HepG2 (cell line): ENCODE data around the gene DCAF15. TPM values are rescaled to one million over a fixed set of nuclear protein-coding genes. Genes with fewer than 3 reads are reported as not detected.
"Not testable (repeated sequence)": the region's sequence is repeated elsewhere in the genome, so short reads cannot be mapped to it uniquely, and the experiment has no call there.

Experiments used
- ATAC-seq: fragments of 200-7000 bp; cut with Tn5 transposase; 3 replicates; pipeline ENCODE4 v1.9.1; 2020; ENCODE audit warnings: mild to moderate bottlenecking, moderate library complexity
- BruUV-seq: library from RNA; stranded (reverse); fragments of 400-500 nt; replicated peaks from 2 replicates; lab custom pipeline; 2021; lab: Mats Ljungman, UMichigan
- CTCF ChIA-PET: fragments of 300-600 bp; formaldehyde crosslinking; extraction: SDS; loops from one replicate; lab custom pipeline; 2021; ENCODE audit warnings: low total read pairs, inconsistent platforms, low intra/inter-chr PET ratio; lab: Yijun Ruan, JAX
- POLR2A ChIA-PET: fragments of 350-600 bp; sonication (Branson Sonifier 250); formaldehyde crosslinking; loops from one replicate; lab custom pipeline; 2020; ENCODE audit warnings: antibody characterized with exemption, inconsistent platforms; lab: Yijun Ruan, JAX
- DNase-seq: peaks from one replicate; pipeline ENCODE4 v3.0.0-alpha.2; 2015; ENCODE audit warnings: low spot score
- FAIRE-seq: peaks from 3 replicates; lab custom pipeline; 2011; peaks lifted over from hg19 to GRCh38; lab: Jason Lieb, UNC
- H2AFZ ChIP-seq: one replicate; pipeline ENCODE4 v1.6.1; 2011; ENCODE audit warnings: low read length, inconsistent platforms
- H3K27ac ChIP-seq: fragments of 300-600 bp; 3 replicates; pipeline ENCODE4 v1.8.0; 2011; ENCODE audit warnings: mixed run types, mild to moderate bottlenecking, mixed read lengths, low read length, inconsistent platforms; ENCODE audit not compliant: insufficient read depth; ENCODE audit errors: extremely low read length
- H3K27me3 ChIP-seq, 2 experiments: fragments of 200-600 bp in 1 of 2; 2 replicates in 1 of 2; 3 replicates in 1 of 2; pipeline versions ENCODE4 v1.6.0 to v1.8.0; 2011; ENCODE audit warnings: low read length in 2 of 2, mild to moderate bottlenecking in 2 of 2, moderate library complexity in 2 of 2, inconsistent platforms in 1 of 2; ENCODE audit not compliant: insufficient read depth in 2 of 2, control insufficient read depth in 1 of 2
- H3K36me3 ChIP-seq, 2 experiments: fragments of 200-600 bp in 1 of 2; replicated peaks in 1 of 2; 2 replicates in 1 of 2; 3 replicates in 1 of 2; pipeline versions ENCODE4 v1.5.1 to v1.8.0; 2011; ENCODE audit warnings: low read length in 2 of 2, inconsistent platforms in 1 of 2; ENCODE audit not compliant: insufficient read depth in 2 of 2, control insufficient read depth in 1 of 2
- H3K4me1 ChIP-seq: 2 replicates; pipeline ENCODE4 v1.5.1; 2012; ENCODE audit warnings: low read length, inconsistent platforms; ENCODE audit not compliant: insufficient read depth
- H3K4me2 ChIP-seq: 2 replicates; pipeline ENCODE4 v1.6.0; 2011; ENCODE audit warnings: low read depth, low read length, inconsistent platforms
- H3K4me3 ChIP-seq, 3 experiments: fragments of 200-600 bp in 1 of 3; sonication (generic), shearing (Covaris generic) in 1 of 3; replicated peaks in 1 of 3; 2 replicates each; pipeline ENCODE4 v1.5.1; 2011 to 2016; ENCODE audit warnings: low read length in 3 of 3, inconsistent platforms in 2 of 3, low read depth in 2 of 3, mild to moderate bottlenecking in 2 of 3, control low read depth in 1 of 3, mixed read lengths in 1 of 3; ENCODE audit not compliant: insufficient read depth in 1 of 3
- H3K79me2 ChIP-seq: one replicate; pipeline ENCODE4 v1.6.1; 2011; ENCODE audit warnings: low read length, inconsistent platforms; ENCODE audit not compliant: insufficient read depth
- H3K9ac ChIP-seq: 2 replicates; pipeline ENCODE4 v1.6.0; 2011; ENCODE audit warnings: mild to moderate bottlenecking, low read depth, low read length, inconsistent platforms; ENCODE audit not compliant: insufficient read depth
- H3K9me3 ChIP-seq: 2 replicates; pipeline ENCODE4 v1.5.1; 2012; ENCODE audit warnings: mild to moderate bottlenecking, low read length
- H4K20me1 ChIP-seq: 2 replicates; pipeline ENCODE4 v1.6.0; 2011; ENCODE audit warnings: inconsistent platforms, mild to moderate bottlenecking, low read length, moderate library complexity; ENCODE audit not compliant: insufficient read depth
- ARHGAP35 ChIP-seq: sonication (generic); formaldehyde crosslinking; IDR thresholded peaks from 2 replicates; pipeline ENCODE4 v1.9.0; 2022; ENCODE audit warnings: mild to moderate bottlenecking, inconsistent platforms, moderate library complexity, missing genetic modification reagents, borderline replicate concordance
- CCDC6 ChIP-seq: sonication (generic); formaldehyde crosslinking; IDR thresholded peaks from 2 replicates; pipeline ENCODE4 v1.8.1; 2022; ENCODE audit warnings: mild to moderate bottlenecking, missing genetic modification reagents, moderate library complexity
- CENPX ChIP-seq: sonication (generic); formaldehyde crosslinking; IDR thresholded peaks from 2 replicates; pipeline ENCODE4 v1.9.0; 2021; ENCODE audit warnings: mild to moderate bottlenecking, missing genetic modification reagents, moderate library complexity
- RCOR2 ChIP-seq: IDR thresholded peaks from 2 replicates; pipeline ENCODE4 v1.6.1; 2016; ENCODE audit warnings: missing biosample characterization, missing genetic modification reagents
- ZC3H4 ChIP-seq: sonication (generic); formaldehyde crosslinking; IDR thresholded peaks from 2 replicates; pipeline ENCODE4 v1.4.0; 2020; ENCODE audit warnings: missing genetic modification reagents, borderline replicate concordance
- ZMYM3 ChIP-seq: sonication (generic); formaldehyde crosslinking; IDR thresholded peaks from 2 replicates; pipeline ENCODE4 v1.5.1; 2020; ENCODE audit warnings: mild to moderate bottlenecking, missing genetic modification reagents
- ZNF547 ChIP-seq: sonication (generic); formaldehyde crosslinking; IDR thresholded peaks from 2 replicates; pipeline ENCODE4 v1.5.1; 2020; ENCODE audit warnings: mild to moderate bottlenecking, missing genetic modification reagents
- ZNF629 ChIP-seq: sonication (generic); formaldehyde crosslinking; conservative IDR thresholded peaks from 2 replicates; pipeline ENCODE4 v1.5.0; 2020; ENCODE audit warnings: missing genetic modification reagents
- ZNF83 ChIP-seq: sonication (generic); formaldehyde crosslinking; IDR thresholded peaks from 2 replicates; pipeline ENCODE4 v1.4.0; 2020; ENCODE audit warnings: missing genetic modification reagents, mild to moderate bottlenecking, borderline replicate concordance
- WGBS: methylation state at CpG from one replicate; pipeline ENCODE4 v1.1.6; 2017; ENCODE audit warnings: low lambda C conversion rate; 5-methylcytosine and 5-hydroxymethylcytosine counted together
- in situ Hi-C: cut with HindIII; loops from 2 replicates; pipeline ENCODE4 v1.10.0; 2017; ENCODE audit warnings: low pct_unique_long_range_greater_than_20kb; ENCODE audit not compliant: extremely low pct_ligation_motif_present
- intact Hi-C: fragments of 100-400 bp; cut with micrococcal nuclease; formaldehyde crosslinking; loops from one replicate; pipeline ENCODE4 v1.10.0; 2022; ENCODE audit not compliant: unreplicated experiment
- polyA plus RNA-seq, 8 experiments: library from polyadenylated mRNA; depleted of rRNA in 3 of 8; stranded (reverse) in 7 of 8; unstranded in 1 of 8; fragments of >200 nt; fragmentation: Illumina TruSeq in 4 of 8; extraction: Trizol in 4 of 8; gene quantifications; 2 replicates each; pipeline versions ENCODE4 v1.2.1 to v1.2.3, GENCODE V29; 2011 to 2016; ENCODE audit warnings: low read depth in 4 of 8, missing spikeins in 1 of 8, mixed read lengths in 1 of 8; ENCODE audit not compliant: insufficient read depth in 1 of 8
- total RNA-seq, 5 experiments: library from RNA; depleted of rRNA; stranded (reverse); fragments of >200 nt; fragmentation: Illumina TruSeq; extraction: Trizol; gene quantifications; 2 replicates each; pipeline ENCODE4 v1.2.3, GENCODE V29; 2016; ENCODE audit warnings: low read depth in 1 of 5
- TF ChIP-seq, protein P1 (sequence below): sonication (generic); formaldehyde crosslinking; IDR thresholded peaks from 2 replicates; pipeline ENCODE4 v1.4.0; 2020; ENCODE audit warnings: mild to moderate bottlenecking, missing genetic modification reagents
- TF ChIP-seq, protein P2 (sequence below): sonication (generic); formaldehyde crosslinking; IDR thresholded peaks from 2 replicates; pipeline ENCODE4 v1.4.0; 2020; ENCODE audit warnings: mild to moderate bottlenecking, missing genetic modification reagents

Gene DCAF15
- total and polyA plus RNA-seq, 2 of the 13 experiments (the other 11 are each of a cell fraction or from before 2014, with no cell fraction given), result 13.6 to 14.0 TPM

DNA sequence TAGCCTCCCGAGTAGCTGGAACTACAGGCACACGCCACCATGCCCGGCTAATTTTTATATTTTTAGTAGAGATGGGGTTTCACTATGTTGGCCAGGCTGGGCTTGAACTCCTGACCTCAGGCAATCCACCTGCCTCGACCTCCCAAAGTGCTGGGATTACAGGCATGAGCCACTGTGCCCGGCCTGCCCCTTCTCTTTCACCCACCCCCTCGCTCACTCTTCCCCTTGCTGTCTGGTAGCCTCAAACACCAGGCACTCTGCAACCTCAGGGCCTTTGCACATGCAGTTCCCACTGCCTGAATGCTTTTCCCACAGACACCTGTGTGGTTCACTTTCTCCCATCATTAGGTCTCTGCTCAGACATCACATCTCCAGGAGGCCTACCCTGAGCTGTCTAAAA is 30.2 kb upstream of the DCAF15 start:
- WGBS, result 97% methylated on average over 6 of the region's 6 CpGs
- in situ Hi-C loops, H3K4me1 ChIP-seq, H4K20me1 ChIP-seq, H3K79me2 ChIP-seq, H3K27ac ChIP-seq, H3K9ac ChIP-seq, H2AFZ ChIP-seq, BruUV-seq, H3K9me3 ChIP-seq, intact Hi-C loops, ATAC-seq, DNase-seq, POLR2A ChIA-PET, H3K27me3 ChIP-seq, FAIRE-seq, H3K4me2 ChIP-seq, H3K4me3 ChIP-seq, CTCF ChIA-PET: not testable (repeated sequence)
- TF ChIP-seq ZMYM3, result peak; percentile 37; the same call in 1 of the 2 replicates
- peaks cover 10 to 49% of the 10 kb centered on the region in 2 experiments; a peak in 3 of 5 replicates for H3K36me3 ChIP-seq

DNA sequence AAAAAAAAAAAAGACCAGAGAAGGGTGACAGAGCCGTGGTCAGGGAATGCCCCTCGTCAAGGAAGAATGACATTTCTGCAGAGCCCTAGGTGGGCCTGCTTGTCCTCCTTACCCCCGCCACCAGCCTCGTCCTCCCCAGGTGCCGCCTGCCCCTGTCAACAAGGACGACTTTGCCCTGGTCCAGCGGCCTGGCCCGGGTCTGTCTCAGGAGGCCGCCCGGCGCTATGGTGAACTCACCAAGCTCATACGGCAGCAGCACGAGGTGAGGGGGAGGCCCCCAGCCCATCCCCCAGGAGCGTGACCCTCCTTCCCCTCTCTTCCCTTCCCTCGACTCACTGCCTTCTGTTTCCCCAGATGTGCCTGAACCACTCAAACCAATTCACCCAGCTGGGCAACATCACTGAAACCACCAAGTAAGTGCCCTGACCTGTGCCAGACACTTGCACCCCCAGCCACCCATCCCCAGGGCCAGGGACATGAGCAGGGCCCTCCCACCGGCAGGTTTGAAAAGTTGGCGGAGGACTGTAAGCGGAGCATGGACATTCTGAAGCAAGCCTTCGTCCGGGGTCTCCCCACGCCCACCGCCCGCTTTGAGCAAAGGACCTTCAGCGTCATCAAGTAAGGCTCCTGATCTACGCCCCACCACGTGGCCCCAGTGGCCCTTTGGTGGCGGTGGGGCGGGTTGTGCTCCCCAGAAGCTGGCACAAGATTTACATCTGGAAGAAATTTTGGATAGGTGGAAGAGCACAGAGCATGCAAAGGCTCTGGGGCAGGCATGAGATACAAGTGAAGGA is 28.9 kb upstream of the DCAF15 start:
- ChIA-PET CTCF (no interaction called here), POLR2A (no interaction called here)

More for the DNA sequence above, 28.9 kb upstream of the DCAF15 start:
- intact Hi-C loops, result no loop called here
- no peaks in the 10 kb centered on the region for H4K20me1 ChIP-seq
- no TSS peak for BruUV-seq
- no peak overlapping the region for H3K27ac ChIP-seq
- no peak for TF ChIP-seq ZC3H4
- no peak for TF ChIP-seq CENPX (CRISPR knock-in tag)
- no peak for TF ChIP-seq ZNF629
- TF ChIP-seq RCOR2 (CRISPR knock-in tag), result no peak
- TF ChIP-seq, protein P1, sequence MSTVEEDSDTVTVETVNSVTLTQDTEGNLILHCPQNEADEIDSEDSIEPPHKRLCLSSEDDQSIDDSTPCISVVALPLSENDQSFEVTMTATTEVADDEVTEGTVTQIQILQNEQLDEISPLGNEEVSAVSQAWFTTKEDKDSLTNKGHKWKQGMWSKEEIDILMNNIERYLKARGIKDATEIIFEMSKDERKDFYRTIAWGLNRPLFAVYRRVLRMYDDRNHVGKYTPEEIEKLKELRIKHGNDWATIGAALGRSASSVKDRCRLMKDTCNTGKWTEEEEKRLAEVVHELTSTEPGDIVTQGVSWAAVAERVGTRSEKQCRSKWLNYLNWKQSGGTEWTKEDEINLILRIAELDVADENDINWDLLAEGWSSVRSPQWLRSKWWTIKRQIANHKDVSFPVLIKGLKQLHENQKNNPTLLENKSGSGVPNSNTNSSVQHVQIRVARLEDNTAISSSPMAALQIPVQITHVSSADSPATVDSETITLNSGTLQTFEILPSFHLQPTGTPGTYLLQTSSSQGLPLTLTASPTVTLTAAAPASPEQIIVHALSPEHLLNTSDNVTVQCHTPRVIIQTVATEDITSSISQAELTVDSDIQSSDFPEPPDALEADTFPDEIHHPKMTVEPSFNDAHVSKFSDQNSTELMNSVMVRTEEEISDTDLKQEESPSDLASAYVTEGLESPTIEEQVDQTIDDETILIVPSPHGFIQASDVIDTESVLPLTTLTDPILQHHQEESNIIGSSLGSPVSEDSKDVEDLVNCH (CRISPR knock-in tag), result no peak
- TF ChIP-seq, protein P2, sequence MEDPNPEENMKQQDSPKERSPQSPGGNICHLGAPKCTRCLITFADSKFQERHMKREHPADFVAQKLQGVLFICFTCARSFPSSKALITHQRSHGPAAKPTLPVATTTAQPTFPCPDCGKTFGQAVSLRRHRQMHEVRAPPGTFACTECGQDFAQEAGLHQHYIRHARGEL, result no peak
- TF ChIP-seq CCDC6 (CRISPR knock-in tag), result no peak
- TF ChIP-seq ZNF547, result no peak
- no peak for TF ChIP-seq ARHGAP35
- TF ChIP-seq ZNF83 (CRISPR knock-in tag), result no peak
- no peaks in the 10 kb centered on the region for H3K79me2 ChIP-seq
- H3K4me2 ChIP-seq, result no peak overlapping the region
- no peak for FAIRE-seq
- no peak for DNase-seq
- H3K4me3 ChIP-seq, result no peak overlapping the region
- peaks cover 13 to 50% of the 10 kb centered on the region in 2 experiments for H3K36me3 ChIP-seq
- H3K27me3 ChIP-seq, result no peaks in the 10 kb centered on the region
- no peak for ATAC-seq
- WGBS, result 98% methylated on average over 25 of the region's 28 CpGs
- no peak overlapping the region for H3K9ac ChIP-seq
- H2AFZ ChIP-seq, result no peak overlapping the region
- no peaks in the 10 kb centered on the region for H3K4me1 ChIP-seq
- peaks cover 5% of the 10 kb centered on the region; the same call in 1 of the 2 replicates for H3K9me3 ChIP-seq
- in situ Hi-C loops, result no loop called here
